NCI-H2196 (cell line): ENCODE measurements around the gene RTTN.
A peak's percentile ranks its signal among the peaks of the same experiment; 100 is the strongest.
"Not testable (repeated sequence)": the region's sequence is repeated elsewhere in the genome, so short reads cannot be mapped to it uniquely, and the experiment has no call there.

Source experiments
- DNase-seq: peaks from one replicate; lab custom pipeline; 2025; ENCODE audit not compliant: unreplicated experiment; lab: John Stamatoyannopoulos, UW

Gene RTTN, protein sequence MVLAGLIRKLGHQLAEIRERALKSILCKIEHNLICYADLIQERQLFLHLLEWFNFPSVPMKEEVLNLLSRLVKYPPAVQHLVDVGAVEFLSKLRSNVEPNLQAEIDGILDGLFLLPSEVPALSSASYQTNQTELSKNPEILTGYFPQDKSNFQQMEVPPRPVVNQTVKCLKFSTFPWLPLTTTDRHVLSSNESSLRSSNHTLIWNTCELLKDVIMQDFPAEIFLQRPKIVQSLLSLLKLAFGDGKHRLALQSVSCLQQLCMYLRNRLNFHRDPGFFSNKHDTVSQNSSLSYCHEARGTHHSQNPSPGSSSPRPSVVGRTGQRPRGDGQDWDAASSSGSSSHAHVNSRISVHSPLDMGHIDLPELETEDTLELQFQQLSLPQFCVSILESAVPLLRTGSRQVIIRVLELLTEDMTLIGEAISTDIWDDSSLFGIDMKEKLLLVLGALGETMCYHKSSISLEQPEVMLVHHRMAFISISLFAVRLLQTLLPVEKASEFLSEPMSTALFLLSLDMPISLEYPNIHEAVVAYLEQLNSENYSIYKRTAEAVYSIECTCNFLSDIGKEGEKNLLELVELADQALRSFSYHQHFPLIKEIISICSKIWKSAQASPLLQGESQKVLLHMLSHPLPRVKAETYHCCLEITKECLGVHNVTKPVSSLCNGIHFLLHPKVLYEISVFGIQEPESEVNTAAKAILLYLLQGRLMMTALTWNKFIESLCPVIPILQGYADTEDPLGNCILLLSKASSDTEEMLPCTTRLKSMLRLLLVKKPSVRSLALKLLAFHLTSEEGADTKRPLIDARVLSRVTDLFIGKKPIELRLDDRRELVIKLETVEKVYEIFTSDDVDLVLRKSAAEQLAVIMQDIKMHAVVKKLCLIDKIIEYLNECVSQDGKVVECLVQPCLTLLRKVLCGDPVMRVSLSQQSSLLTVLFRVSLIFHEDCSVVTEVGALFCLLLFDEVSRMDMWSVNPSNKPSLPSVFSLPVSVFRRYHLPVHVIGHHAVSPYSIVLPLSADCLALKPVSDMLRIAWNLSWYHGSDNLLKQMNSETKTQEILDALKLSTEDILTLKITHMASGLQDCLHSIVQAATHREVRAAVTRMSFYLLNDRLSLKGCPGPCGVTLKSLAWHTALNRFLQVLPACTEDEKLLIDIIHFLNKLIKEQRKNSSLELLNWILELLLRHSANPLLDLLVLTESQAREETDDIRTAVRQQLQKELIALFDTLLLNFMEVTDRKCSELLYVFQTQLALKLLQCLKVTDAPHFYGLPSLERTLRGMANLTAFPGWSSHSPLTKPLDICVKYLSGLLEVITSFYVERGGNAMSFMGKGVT (N-terminal part only)

GRCh38 chr18:70205421-70206397, at the start of gene RTTN:
TSS of gene RTTN (minus strand) at chr18:70205687. CDS start at chr18:70205658, 29 bp downstream.
- DNase-seq: peak; percentile 94

DNA sequence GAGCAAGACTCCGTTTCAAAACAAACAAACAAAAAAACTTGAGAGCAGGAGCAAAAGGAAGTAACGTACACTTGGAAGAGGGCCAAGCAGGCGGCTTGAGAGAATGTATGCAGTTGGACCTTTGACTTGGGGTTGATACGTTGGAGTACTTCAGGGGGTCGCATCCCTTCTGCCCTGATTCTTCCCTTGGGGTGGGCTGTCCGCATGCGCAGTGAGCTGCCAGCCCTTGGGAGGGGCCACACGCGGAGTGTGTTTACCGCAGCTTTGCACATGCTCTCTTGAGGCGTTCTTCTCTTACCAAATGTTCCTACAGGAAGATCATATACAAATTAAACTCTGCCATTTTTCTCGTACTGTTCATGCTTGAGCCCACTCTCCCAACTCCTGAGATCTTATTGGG, 45.3 kb upstream of the RTTN start:
- DNase-seq: no peak

DNA sequence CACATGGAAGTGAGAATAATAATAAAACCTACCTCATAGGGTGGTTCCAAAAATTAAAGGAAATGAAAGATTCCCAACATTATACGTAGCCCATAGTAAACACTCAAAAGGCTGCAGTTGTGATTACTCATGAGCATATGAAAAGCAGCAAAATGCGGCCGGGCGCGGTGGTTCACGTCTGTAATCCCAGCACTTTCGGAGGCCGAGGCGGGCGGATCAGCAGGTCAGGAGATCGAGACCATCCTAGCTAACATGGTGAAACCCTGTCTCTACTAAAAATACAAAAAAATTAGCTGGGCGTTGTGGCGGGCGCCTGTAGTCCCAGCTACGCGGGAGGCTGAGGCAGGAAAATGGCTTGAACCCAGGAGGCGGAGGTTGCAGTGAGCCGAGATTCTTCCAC, 44.4 kb upstream of the RTTN start:
- not testable (repeated sequence) for DNase-seq

DNA sequence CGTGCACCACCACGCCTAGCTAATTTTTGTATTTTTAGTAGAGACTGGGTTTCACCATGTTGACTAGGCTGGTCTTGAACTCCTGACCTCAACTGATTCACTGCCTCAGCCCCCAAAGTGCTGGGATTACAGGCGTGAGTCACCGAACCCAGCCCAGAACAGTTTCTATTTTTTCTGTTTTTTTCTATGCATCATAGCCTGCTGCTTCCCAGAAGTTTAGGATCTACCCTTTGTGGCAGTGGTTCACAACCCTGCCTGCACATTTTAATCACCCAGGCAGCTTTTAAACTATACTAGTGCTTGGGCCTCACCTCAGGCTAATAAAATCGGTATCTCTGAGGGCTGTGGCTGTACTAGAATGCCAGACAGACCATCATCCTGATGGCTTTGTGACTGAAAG, 43.6 kb upstream of the RTTN start:
- DNase-seq: no peak

GRCh38 chr18:70246061-70246466, 40.6 kb upstream of the RTTN start:
- no peak for DNase-seq

DNA sequence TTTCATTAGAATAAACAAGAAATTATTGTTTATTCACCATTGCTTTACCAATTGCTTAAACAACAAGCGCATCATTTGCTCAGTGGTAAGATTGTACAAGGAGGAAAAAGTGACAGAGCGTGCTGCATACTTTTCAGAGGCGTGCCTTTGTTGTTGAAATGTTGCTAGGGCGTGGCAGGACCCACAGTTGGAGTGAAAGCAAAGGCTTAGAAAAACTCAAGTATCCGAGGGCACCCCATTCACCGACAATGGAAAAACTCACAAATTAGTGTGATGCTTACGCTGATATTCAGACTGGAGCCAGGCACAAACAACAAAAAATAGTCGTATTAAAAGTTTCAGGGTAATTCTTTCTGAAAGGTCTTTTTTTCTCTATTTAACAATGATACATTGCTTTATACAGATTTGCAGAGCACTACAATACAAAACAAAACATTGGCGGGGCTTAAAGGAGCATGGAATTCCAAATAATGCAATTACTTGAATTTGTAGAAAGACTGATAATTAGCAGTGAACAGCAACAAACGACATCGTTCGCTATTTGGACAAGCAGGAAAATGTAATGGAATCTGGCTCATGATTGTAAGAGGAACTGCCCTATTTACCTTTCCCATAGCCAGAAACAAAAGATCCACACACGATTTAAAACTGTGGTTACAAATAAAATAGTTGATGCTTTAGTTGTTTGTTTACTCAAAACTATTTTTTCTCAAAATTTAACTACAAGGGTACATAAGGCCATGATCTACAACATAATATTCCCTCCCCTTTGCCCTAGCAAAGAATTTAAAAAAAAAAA, 37.8 kb upstream of the RTTN start:
- DNase-seq: no peak

GRCh38 chr18:70236921-70237320, 31.4 kb upstream of the RTTN start:
- DNase-seq: not testable (repeated sequence)

DNA sequence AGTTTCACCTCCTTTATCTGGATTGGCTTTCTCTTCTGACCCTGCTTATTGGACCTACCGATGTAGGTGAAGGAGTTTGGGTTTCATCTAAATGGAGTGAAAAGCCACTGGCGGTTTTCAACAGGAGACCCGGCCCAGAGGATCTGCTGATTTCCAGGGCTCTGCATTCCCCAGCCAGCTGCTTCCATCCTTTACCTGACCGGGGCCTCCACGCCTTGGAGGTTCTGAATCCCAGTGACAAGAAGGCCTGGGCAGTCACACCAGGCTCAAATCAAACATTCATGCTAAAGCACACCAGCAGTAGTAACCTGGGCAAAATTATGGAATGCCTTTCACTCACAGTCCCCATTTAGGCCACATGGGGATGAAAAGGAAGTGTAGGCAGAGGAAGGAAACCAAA, 30.0 kb upstream of the RTTN start:
- no peak for DNase-seq

GRCh38 chr18:70234667-70235459, 29.4 kb upstream of the RTTN start:
- no peak for DNase-seq

DNA sequence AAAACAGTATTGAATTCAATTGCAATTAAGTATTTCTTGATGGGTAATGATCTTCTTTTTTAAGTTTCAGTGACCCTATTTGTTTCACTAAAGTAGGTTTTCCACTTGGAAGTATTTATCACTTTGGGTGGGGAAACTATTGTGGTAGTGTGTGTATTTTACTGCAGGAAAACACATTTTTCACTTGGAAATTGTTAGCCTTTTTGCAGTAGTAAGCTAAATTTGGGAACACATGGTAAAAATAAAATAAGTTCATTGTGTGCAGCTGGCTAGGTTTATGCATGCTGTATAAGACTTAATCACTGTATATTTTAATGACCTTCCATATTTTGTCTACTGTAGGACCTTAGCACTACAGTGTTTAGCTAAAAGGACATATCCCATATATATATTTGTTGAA, 28.5 kb upstream of the RTTN start:
- DNase-seq: no peak

DNA sequence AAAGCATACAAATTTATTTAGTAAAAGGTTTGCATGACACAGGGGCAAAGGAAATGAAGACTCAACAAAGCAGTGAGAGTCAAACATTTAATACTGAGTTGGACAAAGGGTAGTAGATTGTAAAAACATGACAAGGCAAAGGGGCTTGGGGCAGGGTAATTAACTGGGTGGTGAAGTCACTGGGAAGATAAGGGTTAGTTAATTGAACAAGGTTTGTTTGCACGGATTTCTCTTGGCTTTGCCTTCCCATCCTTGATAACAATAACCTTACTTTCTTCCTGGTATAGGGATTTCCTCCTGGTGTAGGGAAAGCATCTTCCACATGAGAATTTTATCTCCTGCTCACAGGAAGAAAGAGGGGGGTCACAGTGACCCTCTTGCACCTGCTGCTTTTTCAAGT, 26.8 kb upstream of the RTTN start:
- no peak for DNase-seq

DNA sequence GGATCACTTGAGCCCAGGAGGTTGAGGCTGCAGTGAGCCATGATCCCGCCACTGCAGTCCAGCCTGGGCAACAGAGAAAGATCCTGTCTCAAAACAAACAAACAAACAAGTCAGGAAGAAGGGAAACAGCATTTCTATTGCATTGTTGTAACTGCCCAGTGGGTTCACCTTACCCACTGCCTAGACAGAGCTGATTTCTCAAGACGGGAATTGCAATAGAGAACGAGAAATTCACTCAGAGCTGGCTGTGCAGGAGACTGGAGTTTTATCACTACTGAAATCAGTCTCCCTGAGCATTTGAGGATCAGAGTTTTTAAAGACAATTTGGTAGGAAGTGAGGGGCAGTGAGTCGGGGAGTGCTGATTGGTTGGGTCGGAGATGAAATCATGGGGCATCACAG, 24.2 kb upstream of the RTTN start:
- no peak for DNase-seq

DNA sequence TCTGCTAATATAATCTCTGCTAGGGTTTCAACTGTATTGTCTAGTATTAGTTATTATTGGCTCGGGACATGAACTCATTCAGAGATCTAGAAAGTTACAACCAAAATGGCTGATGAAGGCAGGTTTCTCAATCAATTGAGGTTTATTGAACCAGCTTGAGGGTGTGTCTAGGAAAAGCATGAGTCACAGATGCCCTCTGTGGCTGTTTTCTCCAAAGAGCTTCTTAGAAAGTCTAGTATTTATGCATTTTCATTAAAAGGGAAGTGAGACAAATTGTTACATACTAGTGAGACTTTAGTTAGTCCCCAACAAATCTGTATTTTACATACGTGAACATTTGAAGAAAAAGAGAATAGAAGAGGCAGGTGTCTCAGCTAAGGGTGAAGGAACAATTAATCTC, 23.0 kb upstream of the RTTN start:
- no peak for DNase-seq

- DNase-seq: no peak
Measured at GRCh38 chr18:70227438-70227837, 22.0 kb upstream of the RTTN start.

DNA sequence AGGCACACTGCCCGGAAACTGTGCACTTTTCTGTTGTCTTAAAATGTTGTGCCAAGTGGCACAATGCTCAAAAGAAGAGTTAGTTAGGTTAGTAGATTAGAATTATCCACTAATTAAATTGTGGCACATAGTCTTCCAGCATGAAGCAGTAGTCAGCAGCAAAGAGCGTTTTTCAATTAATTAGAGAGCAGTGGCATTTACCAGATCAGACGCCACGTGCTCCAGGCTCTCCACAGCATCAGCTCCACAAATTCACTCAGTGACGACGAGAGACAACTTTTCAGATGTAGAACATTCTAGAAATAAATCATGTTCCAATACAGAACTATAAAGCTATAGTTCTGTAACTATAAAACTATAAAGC, 16.4 kb upstream of the RTTN start:
- peak; percentile 63 for DNase-seq

- peak; percentile 90 for DNase-seq
Measured at GRCh38 chr18:70221156-70221914, 15.8 kb upstream of the RTTN start.

DNA sequence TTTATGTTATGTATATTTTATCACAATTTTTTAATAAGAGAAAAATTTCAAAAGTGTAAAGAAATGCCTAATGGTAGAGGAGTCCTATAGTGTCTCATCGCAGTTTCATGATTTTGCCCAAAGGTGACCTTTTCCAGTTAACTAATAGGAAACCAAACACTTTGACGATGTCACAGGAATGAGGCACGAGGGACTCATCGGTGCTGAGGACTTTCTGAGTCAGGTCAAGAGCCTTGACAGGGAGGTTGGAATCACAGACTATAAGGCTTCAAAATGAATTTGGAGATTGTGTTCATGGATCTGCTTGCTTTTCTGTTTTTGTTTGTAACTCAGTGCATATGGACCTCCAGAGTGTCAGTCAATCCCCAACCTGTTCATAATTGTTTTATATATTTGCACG, 15.1 kb upstream of the RTTN start:
- DNase-seq: no peak

GRCh38 chr18:70219688-70220087, 14.2 kb upstream of the RTTN start:
- no peak for DNase-seq
